Measurements from ENCODE around the gene PXDN. TPM values are rescaled to one million over a fixed set of nuclear protein-coding genes. Genes with fewer than 3 reads are reported as not detected.

Gene PXDN
- total RNA-seq, 1 experiment from 2014 or later, result 0.25 TPM

GRCh38 chr2:1619556-1619955, 124.8 kb downstream of the PXDN start:
- CTCF ChIA-PET, result no interaction called here
- BruUV-seq (replicated peaks), result no TSS peak
- Mint-ChIP-seq H3K27me3 (ENCODE audit: insufficient read depth, unreplicated experiment) (no peaks in the 10 kb centered on the region), H3K4me3 (ENCODE audit: unreplicated experiment) (no peak overlapping the region), H3K27ac (ENCODE audit: unreplicated experiment) (no peak overlapping the region), H3K36me3 (ENCODE audit: insufficient read depth, unreplicated experiment) (no peaks in the 10 kb centered on the region), H3K9me3 (ENCODE audit: unreplicated experiment) (peaks cover 10% of the 10 kb centered on the region), H3K4me1 (ENCODE audit: low read depth, unreplicated experiment) (no peaks in the 10 kb centered on the region)
- no peak overlapping the region for H3K4me3 ChIP-seq (ENCODE audit: low read depth, low read length)
- DNase-seq, result no peak
- 0 out of 2 replicates have a peak, but pooled peaks cover 2% of the 10 kb centered on the region for H3K9me3 ChIP-seq
- intact Hi-C loops (cut with micrococcal nuclease; ENCODE audit: unreplicated experiment), result no loop called here
- H3K4me1 ChIP-seq, result no peaks in the 10 kb centered on the region
- no peaks in the 10 kb centered on the region for H3K36me3 ChIP-seq (ENCODE audit: control insufficient read depth, insufficient read depth, low read length)
- H3K27me3 ChIP-seq (replicated peaks; ENCODE audit: control insufficient read depth, insufficient read depth, low read length), result no peaks in the 10 kb centered on the region
- POLR2A ChIA-PET, result no interaction called here
- no peak for TF ChIP-seq CTCF (IDR thresholded peaks at IDR 0.05; ENCODE audit: insufficient read depth in 1 of 2, low read depth in 1 of 2, low read length in 1 of 2, severe bottlenecking in 1 of 2, unreplicated experiment in 1 of 2)

- no TSS peak for BruUV-seq (replicated peaks)
- H3K9me3 ChIP-seq, result 0 out of 2 replicates have a peak, but pooled peaks cover 2% of the 10 kb centered on the region
- Mint-ChIP-seq H3K4me1 (ENCODE audit: low read depth, unreplicated experiment) (no peaks in the 10 kb centered on the region), H3K27me3 (ENCODE audit: insufficient read depth, unreplicated experiment) (no peaks in the 10 kb centered on the region), H3K36me3 (ENCODE audit: insufficient read depth, unreplicated experiment) (no peaks in the 10 kb centered on the region), H3K4me3 (ENCODE audit: unreplicated experiment) (no peak overlapping the region), H3K27ac (ENCODE audit: unreplicated experiment) (no peak overlapping the region), H3K9me3 (ENCODE audit: unreplicated experiment) (peaks cover 10% of the 10 kb centered on the region)
- ChIA-PET CTCF (no interaction called here), POLR2A (no interaction called here)
- H3K27me3 ChIP-seq (replicated peaks; ENCODE audit: control insufficient read depth, insufficient read depth, low read length), result no peaks in the 10 kb centered on the region
- no peaks in the 10 kb centered on the region for H3K36me3 ChIP-seq (ENCODE audit: control insufficient read depth, insufficient read depth, low read length)
- no peak overlapping the region for H3K4me3 ChIP-seq (ENCODE audit: low read depth, low read length)
- no peak for DNase-seq
- intact Hi-C loops (cut with micrococcal nuclease; ENCODE audit: unreplicated experiment), result no loop called here
- no peak for TF ChIP-seq CTCF (IDR thresholded peaks at IDR 0.05; ENCODE audit: insufficient read depth in 1 of 2, low read depth in 1 of 2, low read length in 1 of 2, severe bottlenecking in 1 of 2, unreplicated experiment in 1 of 2)
- no peaks in the 10 kb centered on the region for H3K4me1 ChIP-seq
These were observed 125.3 kb downstream of the PXDN start for GRCh38 chr2:1618974-1619373.

- no peak for TF ChIP-seq CTCF (IDR thresholded peaks at IDR 0.05; ENCODE audit: insufficient read depth in 1 of 2, low read depth in 1 of 2, low read length in 1 of 2, severe bottlenecking in 1 of 2, unreplicated experiment in 1 of 2)
- Mint-ChIP-seq H3K27ac (ENCODE audit: unreplicated experiment) (no peak overlapping the region), H3K4me1 (ENCODE audit: low read depth, unreplicated experiment) (no peaks in the 10 kb centered on the region), H3K27me3 (ENCODE audit: insufficient read depth, unreplicated experiment) (no peaks in the 10 kb centered on the region), H3K4me3 (ENCODE audit: unreplicated experiment) (no peak overlapping the region), H3K36me3 (ENCODE audit: insufficient read depth, unreplicated experiment) (no peaks in the 10 kb centered on the region), H3K9me3 (ENCODE audit: unreplicated experiment) (peaks cover 7% of the 10 kb centered on the region)
- H3K4me1 ChIP-seq, result no peaks in the 10 kb centered on the region
- H3K27me3 ChIP-seq (replicated peaks; ENCODE audit: control insufficient read depth, insufficient read depth, low read length), result no peaks in the 10 kb centered on the region
- intact Hi-C loops (cut with micrococcal nuclease; ENCODE audit: unreplicated experiment), result no loop called here
- H3K36me3 ChIP-seq (ENCODE audit: control insufficient read depth, insufficient read depth, low read length), result no peaks in the 10 kb centered on the region
- no peak overlapping the region for H3K4me3 ChIP-seq (ENCODE audit: low read depth, low read length)
- no TSS peak for BruUV-seq (replicated peaks)
- no peaks in the 10 kb centered on the region for H3K9me3 ChIP-seq
- CTCF ChIA-PET, result no interaction called here
- peak in 1 of 2 experiments; percentile 20 for DNase-seq
- POLR2A ChIA-PET, result no interaction called here
These were observed 125.9 kb downstream of the PXDN start for GRCh38 chr2:1618191-1618961.
